GM23248 (cell line): ENCODE data around the gene PEX6.
"Not testable (repeated sequence)": the region's sequence is repeated elsewhere in the genome, so short reads cannot be mapped to it uniquely, and the experiment has no call there.

Experiments used
- EZH2 ChIP-seq: fragments of 200-600 bp; sonication (generic); IDR thresholded peaks from 2 replicates; pipeline ENCODE4 v1.6.1; 2018; ENCODE audit warnings: antibody characterized with exemption, mild to moderate bottlenecking; ENCODE audit not compliant: insufficient read depth, poor library complexity, severe bottlenecking
- EZH2phosphoT487 ChIP-seq: fragments of 200-600 bp; sonication (generic); IDR thresholded peaks from 2 replicates; pipeline ENCODE4 v1.6.1; 2018; ENCODE audit warnings: antibody characterized with exemption, moderate library complexity, mild to moderate bottlenecking, low read depth; ENCODE audit not compliant: insufficient read depth

DNA sequence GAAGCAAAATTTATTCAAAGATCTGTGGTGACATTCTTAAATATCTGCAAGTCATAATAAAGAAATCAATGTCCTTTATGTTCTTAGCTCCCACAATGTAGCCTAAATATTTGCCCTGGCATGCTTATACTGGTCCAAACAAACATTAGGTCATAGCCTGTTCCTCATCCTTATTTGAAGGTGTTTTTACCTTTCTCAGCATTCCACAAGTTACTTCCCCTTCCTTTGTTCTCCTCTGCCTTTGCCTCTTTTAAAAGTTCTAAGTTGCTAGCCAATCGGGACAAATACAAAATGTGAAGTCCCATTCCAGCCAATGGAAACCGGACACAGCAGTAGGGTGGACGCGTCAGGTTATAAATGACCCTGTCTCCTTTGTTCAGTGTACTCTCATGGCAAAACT, 24.6 kb downstream of the PEX6 start:
- not testable (repeated sequence) for TF ChIP-seq EZH2, EZH2phosphoT487
